Skeletal muscle tissue (tissue), 4 donors: ENCODE data around the gene CUBN. TPM values are rescaled to one million over a fixed set of nuclear protein-coding genes. Genes with fewer than 3 reads are reported as not detected.
"Not testable (repeated sequence)": the region's sequence is repeated elsewhere in the genome, so short reads cannot be mapped to it uniquely, and the experiment has no call there.

Experiments used
- H3K27ac ChIP-seq: one replicate; pipeline ENCODE4 v1.7.0; 2013; ENCODE audit warnings: mild to moderate bottlenecking, low read depth, low read length, inconsistent platforms
- H3K27me3 ChIP-seq, 3 donors: one replicate each; pipeline ENCODE4 v1.7.0; 2013; ENCODE audit warnings: low read length in 3 of 3; ENCODE audit not compliant: control insufficient read depth in 3 of 3, insufficient read depth in 3 of 3
- H3K36me3 ChIP-seq, 3 donors: one replicate each; pipeline ENCODE4 v1.7.0; 2013; ENCODE audit warnings: low read length in 3 of 3; ENCODE audit not compliant: control insufficient read depth in 3 of 3, insufficient read depth in 3 of 3
- H3K4me1 ChIP-seq, 3 donors: one replicate each; pipeline ENCODE4 v1.7.0; 2013; ENCODE audit warnings: low read length in 3 of 3, mild to moderate bottlenecking in 3 of 3; ENCODE audit not compliant: control insufficient read depth in 3 of 3, insufficient read depth in 3 of 3
- H3K4me3 ChIP-seq, 3 donors: one replicate each; pipeline ENCODE4 v1.7.0; 2013; ENCODE audit warnings: low read length in 3 of 3
- H3K9ac ChIP-seq, 3 donors: one replicate each; pipeline ENCODE4 v1.7.0; 2013; ENCODE audit warnings: low read length in 3 of 3, mild to moderate bottlenecking in 3 of 3, moderate library complexity in 2 of 3, low read depth in 1 of 3
- H3K9me3 ChIP-seq, 3 donors: one replicate each; pipeline ENCODE4 v1.7.0; 2013; ENCODE audit warnings: low read length in 3 of 3; ENCODE audit not compliant: control insufficient read depth in 3 of 3
- total RNA-seq: library from RNA; depleted of rRNA; stranded (reverse); fragments of >200 nt; gene quantifications from one replicate; pipeline ENCODE4 v1.2.3, GENCODE V29; 2014
- donor health status: Osteomylitis.

Gene CUBN
- total RNA-seq, 1 donor from 2014 or later = 4.2 TPM

GRCh38 chr10:17024461-17024860 is 105.2 kb downstream of the CUBN start:
- H3K9ac ChIP-seq = no peak overlapping the region
- peaks cover 6 to 11% (median 11%) of the 10 kb centered on the region in 3 donors for H3K4me1 ChIP-seq
- no peak overlapping the region for H3K4me3 ChIP-seq

GRCh38 chr10:17023386-17024298 is 106.0 kb downstream of the CUBN start:
- Histone ChIP-seq H3K36me3 (no peaks in the 10 kb centered on the region), H3K4me1 (peaks cover 4 to 8% (median 6%) of the 10 kb centered on the region in 3 donors), H3K27me3 (no peaks in the 10 kb centered on the region), H3K27ac (peak overlapping the region; percentile 54), H3K4me3 (no peak overlapping the region), H3K9ac (peak overlapping the region in 1 of 3 donors; percentile 12), H3K9me3 (no peaks in the 10 kb centered on the region)

More at GRCh38 chr10:17024461-17024860, 105.2 kb downstream of the CUBN start:
- peak overlapping the region; percentile 10 for H3K27ac ChIP-seq
- H3K9me3 ChIP-seq = no peaks in the 10 kb centered on the region
- no peaks in the 10 kb centered on the region for H3K36me3 ChIP-seq
- no peaks in the 10 kb centered on the region for H3K27me3 ChIP-seq

GRCh38 chr10:17022896-17023295 is 106.7 kb downstream of the CUBN start:
- H3K9ac ChIP-seq = no peak overlapping the region
- no peaks in the 10 kb centered on the region for H3K36me3 ChIP-seq
- no peak overlapping the region for H3K4me3 ChIP-seq
- no peaks in the 10 kb centered on the region for H3K9me3 ChIP-seq
- peaks cover 4 to 8% (median 6%) of the 10 kb centered on the region in 3 donors for H3K4me1 ChIP-seq
- H3K27ac ChIP-seq = peak overlapping the region; percentile 54
- H3K27me3 ChIP-seq = no peaks in the 10 kb centered on the region

DNA sequence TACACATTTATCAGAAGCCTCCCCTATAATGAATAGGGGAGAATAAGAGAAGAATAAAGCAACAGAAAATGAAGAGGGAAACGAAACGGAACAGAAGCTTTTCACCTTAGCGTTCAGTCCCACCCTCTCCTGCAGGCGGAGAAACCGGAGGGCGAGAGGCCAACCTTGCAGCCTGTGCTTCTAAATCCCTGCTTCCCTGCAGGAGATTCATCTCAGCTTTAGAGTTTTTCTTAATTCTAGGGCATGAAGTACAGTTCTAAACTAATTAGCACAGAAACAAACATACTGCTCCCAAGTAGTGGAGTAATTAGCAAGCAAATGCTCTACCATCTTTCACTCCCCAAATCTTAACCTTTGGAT is 107.2 kb downstream of the CUBN start:
- H3K9ac ChIP-seq = no peak overlapping the region
- H3K4me3 ChIP-seq = no peak overlapping the region
- H3K27ac ChIP-seq = peak overlapping the region; percentile 54
- H3K36me3 ChIP-seq = no peaks in the 10 kb centered on the region
- no peaks in the 10 kb centered on the region for H3K9me3 ChIP-seq
- peaks cover 4 to 8% (median 6%) of the 10 kb centered on the region in 3 donors for H3K4me1 ChIP-seq
- no peaks in the 10 kb centered on the region for H3K27me3 ChIP-seq

GRCh38 chr10:17021656-17022465 is 107.8 kb downstream of the CUBN start:
- H3K4me3 ChIP-seq = no peak overlapping the region
- H3K27ac ChIP-seq = peak overlapping the region; percentile 54
- H3K9me3 ChIP-seq = no peaks in the 10 kb centered on the region
- H3K9ac ChIP-seq = no peak overlapping the region
- H3K4me1 ChIP-seq = peaks cover 4 to 8% (median 6%) of the 10 kb centered on the region in 3 donors
- H3K27me3 ChIP-seq = no peaks in the 10 kb centered on the region
- H3K36me3 ChIP-seq = no peaks in the 10 kb centered on the region

DNA sequence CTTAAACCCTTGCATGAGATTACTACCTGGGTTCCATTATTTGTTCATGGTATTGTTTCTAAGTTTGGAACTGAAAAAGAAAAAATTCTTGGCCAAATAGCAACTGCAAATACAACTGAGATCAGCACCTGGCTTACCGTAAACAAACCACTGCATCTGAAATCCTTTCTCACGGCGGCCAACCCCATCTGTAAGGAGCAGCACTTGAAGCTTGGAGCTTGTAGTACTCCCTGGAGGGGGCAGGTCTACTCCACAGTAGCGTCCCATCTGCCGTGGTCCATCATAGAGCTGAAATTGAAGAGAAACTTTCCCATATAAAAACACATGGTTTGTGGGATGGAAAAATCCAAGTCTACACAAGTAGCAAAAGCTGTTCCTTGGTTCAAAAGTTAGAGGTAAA is 109.9 kb downstream of the CUBN start:
- H3K4me3 ChIP-seq = no peak overlapping the region
- H3K9me3 ChIP-seq = no peaks in the 10 kb centered on the region
- no peaks in the 10 kb centered on the region for H3K36me3 ChIP-seq
- H3K27ac ChIP-seq = no peak overlapping the region
- H3K4me1 ChIP-seq = peaks cover 0 to 6% (median 0%) of the 10 kb centered on the region in 3 donors
- no peak overlapping the region for H3K9ac ChIP-seq
- no peaks in the 10 kb centered on the region for H3K27me3 ChIP-seq

GRCh38 chr10:17013131-17013983 is 116.3 kb downstream of the CUBN start:
- H3K4me3 ChIP-seq, H3K36me3 ChIP-seq, H3K9me3 ChIP-seq, H3K27ac ChIP-seq, H3K9ac ChIP-seq, H3K27me3 ChIP-seq: not testable (repeated sequence)
- peaks cover 10 to 15% (median 14%) of the 10 kb centered on the region in 3 donors for H3K4me1 ChIP-seq

- not testable (repeated sequence) for H3K36me3 ChIP-seq, H3K4me3 ChIP-seq, H3K9me3 ChIP-seq, H3K27me3 ChIP-seq, H3K9ac ChIP-seq, H3K27ac ChIP-seq
- H3K4me1 ChIP-seq = peaks cover 11 to 20% (median 16%) of the 10 kb centered on the region in 3 donors
These were observed 116.9 kb downstream of the CUBN start for GRCh38 chr10:17012731-17013130.

GRCh38 chr10:17010363-17011145 is 119.1 kb downstream of the CUBN start:
- H3K36me3 ChIP-seq = no peaks in the 10 kb centered on the region
- H3K27me3 ChIP-seq = no peaks in the 10 kb centered on the region
- peak overlapping the region; percentile 69 for H3K27ac ChIP-seq
- peaks cover 17 to 26% (median 20%) of the 10 kb centered on the region in 3 donors for H3K4me1 ChIP-seq
- no peak overlapping the region for H3K9ac ChIP-seq
- H3K4me3 ChIP-seq = no peak overlapping the region
- H3K9me3 ChIP-seq = peaks cover 0 to 4% (median 0%) of the 10 kb centered on the region in 3 donors
